CD14-positive monocyte (primary cell): ENCODE data around the gene ZNF160. TPM values are rescaled to one million over a fixed set of nuclear protein-coding genes. Genes with fewer than 3 reads are reported as not detected.
A peak's percentile ranks its signal among the peaks of the same experiment; 100 is the strongest.

Experiments used
- DNase-seq, 3 donors: peaks; one replicate each; pipeline ENCODE4 v3.0.0-alpha.2; 2011 to 2022
- H2AFZ ChIP-seq: 2 replicates; pipeline ENCODE4 v1.6.0; 2012; ENCODE audit warnings: mild to moderate bottlenecking, low read depth, low read length, inconsistent platforms; ENCODE audit not compliant: insufficient read depth, poor library complexity, severe bottlenecking
- H3K27ac ChIP-seq, 2 donors: 1 replicate in 1 of 2; 2 replicates in 1 of 2; pipeline ENCODE4 v1.5.1; 2012 to 2013; ENCODE audit warnings: low read length in 2 of 2, control low read depth in 1 of 2, inconsistent platforms in 1 of 2, low read depth in 1 of 2, mild to moderate bottlenecking in 1 of 2
- H3K27me3 ChIP-seq, 2 donors: one replicate each; pipeline versions ENCODE4 v1.6.0 to v1.6.1; 2011 to 2013; ENCODE audit warnings: low read length in 2 of 2; ENCODE audit not compliant: control insufficient read depth in 2 of 2, insufficient read depth in 2 of 2
- H3K36me3 ChIP-seq, 2 donors: replicated peaks in 1 of 2; 1 replicate in 1 of 2; 2 replicates in 1 of 2; pipeline versions ENCODE4 v1.5.1 to v1.6.1; 2012 to 2013; ENCODE audit warnings: low read length in 2 of 2, control low read depth in 1 of 2, inconsistent platforms in 1 of 2, mild to moderate bottlenecking in 1 of 2; ENCODE audit not compliant: insufficient read depth in 2 of 2, control insufficient read depth in 1 of 2
- H3K4me1 ChIP-seq, 2 donors: 1 replicate in 1 of 2; 2 replicates in 1 of 2; pipeline versions ENCODE4 v1.5.1 to v1.6.1; 2012 to 2013; ENCODE audit warnings: low read length in 2 of 2, control low read depth in 1 of 2, inconsistent platforms in 1 of 2, mild to moderate bottlenecking in 1 of 2, moderate library complexity in 1 of 2; ENCODE audit not compliant: insufficient read depth in 2 of 2, control insufficient read depth in 1 of 2
- H3K4me2 ChIP-seq: replicated peaks from 2 replicates; pipeline ENCODE3; 2012; ENCODE audit warnings: low read length, moderate library complexity, mild to moderate bottlenecking; ENCODE audit not compliant: poor library complexity, severe bottlenecking; ENCODE audit errors: extremely low read depth
- H3K4me3 ChIP-seq, 3 experiments: fragments of 200-600 bp in 1 of 3; sonication (generic) in 1 of 3; replicated peaks in 1 of 3; 1 replicate in 2 of 3; 2 replicates in 1 of 3; pipeline ENCODE4 v1.5.1; 2011 to 2013; ENCODE audit warnings: low read length in 3 of 3, mild to moderate bottlenecking in 3 of 3, control low read depth in 2 of 3, low read depth in 2 of 3, inconsistent platforms in 1 of 3, moderate library complexity in 1 of 3
- H3K79me2 ChIP-seq: 2 replicates; pipeline ENCODE4 v1.6.0; 2012; ENCODE audit warnings: mild to moderate bottlenecking, control low read depth, inconsistent platforms, low read length, moderate library complexity; ENCODE audit not compliant: insufficient read depth
- H3K9ac ChIP-seq: 2 replicates; pipeline ENCODE4 v1.6.0; 2017; ENCODE audit warnings: low read length, mild to moderate bottlenecking; ENCODE audit not compliant: insufficient read depth, poor library complexity, severe bottlenecking
- H3K9me3 ChIP-seq, 2 donors: replicated peaks in 1 of 2; 1 replicate in 1 of 2; 2 replicates in 1 of 2; pipeline versions ENCODE4 v1.5.1 to v1.6.1; 2012 to 2013; ENCODE audit warnings: low read length in 2 of 2, control low read depth in 1 of 2; ENCODE audit not compliant: control insufficient read depth in 1 of 2, insufficient read depth in 1 of 2
- H4K20me1 ChIP-seq: 2 replicates; pipeline ENCODE4 v1.6.0; 2012; ENCODE audit warnings: mild to moderate bottlenecking, low read length, control low read depth, moderate library complexity; ENCODE audit not compliant: insufficient read depth
- H3K27ac Mint-ChIP-seq, 7 donors: one replicate each; pipeline ENCODE4 v1.8.0; 2020; ENCODE audit warnings: mild to moderate bottlenecking in 7 of 7, mixed read lengths in 7 of 7, moderate library complexity in 6 of 7, inconsistent platforms in 2 of 7
- H3K27me3 Mint-ChIP-seq, 3 donors: one replicate each; pipeline ENCODE4 v1.8.0; 2021 to 2022; ENCODE audit warnings: low read depth in 3 of 3, mild to moderate bottlenecking in 3 of 3, mixed read lengths in 3 of 3, moderate library complexity in 3 of 3, inconsistent platforms in 1 of 3
- H3K36me3 Mint-ChIP-seq, 2 donors: one replicate each; pipeline ENCODE4 v1.8.0; 2020; ENCODE audit warnings: mixed read lengths in 2 of 2, inconsistent platforms in 1 of 2, mild to moderate bottlenecking in 1 of 2
- H3K4me1 Mint-ChIP-seq: one replicate; pipeline ENCODE4 v1.8.0; 2020; ENCODE audit warnings: mild to moderate bottlenecking, mixed read lengths
- H3K4me3 Mint-ChIP-seq, 2 donors: one replicate each; pipeline ENCODE4 v1.8.0; 2020; ENCODE audit warnings: mild to moderate bottlenecking in 2 of 2, mixed read lengths in 2 of 2, moderate library complexity in 1 of 2
- H3K9me3 Mint-ChIP-seq, 7 donors: one replicate each; pipeline ENCODE4 v1.8.0; 2020 to 2022; ENCODE audit warnings: mixed read lengths in 7 of 7, mild to moderate bottlenecking in 6 of 7, moderate library complexity in 6 of 7, inconsistent platforms in 2 of 7
- CTCF ChIP-seq: fragments of 200-600 bp; IDR thresholded peaks from one replicate; pipeline ENCODE4 v1.8.0; 2022; ENCODE audit warnings: antibody characterized with exemption, mild to moderate bottlenecking
- WGBS: methylation state at CpG from one replicate; pipeline ENCODE4 v1.1.5; 2013; ENCODE audit warnings: missing lambda C conversion rate; ENCODE audit not compliant: insufficient coverage; 5-methylcytosine and 5-hydroxymethylcytosine counted together
- intact Hi-C, 2 donors: fragments of 100-400 bp; cut with micrococcal nuclease; formaldehyde crosslinking; loops; one replicate each; pipeline versions ENCODE4 v1.15.0 to v1.15.1; 2023
- polyA plus RNA-seq, 3 donors: library from polyadenylated mRNA; depleted of rRNA in 1 of 3; unstranded in 2 of 3; stranded (reverse) in 1 of 3; fragments of 300-500 nt in 2 of 3; fragments of >200 nt in 1 of 3; fragmentation: Illumina TruSeq in 2 of 3; gene quantifications; 1 replicate in 2 of 3; 2 replicates in 1 of 3; pipeline ENCODE4 v1.2.3, GENCODE V29; 2012 to 2021

Gene ZNF160
- polyA plus RNA-seq, 3 donors = 6.4 to 24.5 (median 7.7) TPM

DNA sequence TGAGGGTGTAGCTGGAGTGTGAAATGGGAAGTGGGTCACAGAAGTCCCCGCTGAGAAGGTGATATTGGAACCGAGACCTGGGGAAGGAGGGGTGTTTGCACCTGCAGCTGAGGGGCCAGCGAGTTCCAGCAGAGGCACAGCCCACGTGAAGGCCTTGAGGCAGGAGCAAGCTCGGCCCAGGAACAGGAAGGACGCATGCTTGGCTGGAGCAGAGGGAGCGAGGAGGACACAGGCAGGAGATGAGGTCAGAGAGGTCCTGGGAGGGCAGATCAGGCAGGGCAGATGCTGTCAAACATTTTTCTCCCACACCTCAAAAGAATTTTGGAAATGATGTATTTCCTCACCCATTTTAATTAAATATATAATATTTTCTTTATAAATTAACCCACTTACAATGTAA lies 20.2 kb upstream of the ZNF160 start:
- Mint-ChIP-seq H3K9me3 (peaks cover 33 to 89% (median 80%) of the 10 kb centered on the region in 7 donors), H3K4me1 (no peaks in the 10 kb centered on the region), H3K36me3 (peaks cover 0 to 2% of the 10 kb centered on the region in 2 donors), H3K27ac (peak overlapping the region in 1 of 7 donors; percentile 19), H3K4me3 (no peak overlapping the region), H3K27me3 (peaks cover 0 to 2% (median 0%) of the 10 kb centered on the region in 3 donors)
- intact Hi-C loops = no loop called here
- DNase-seq = no peak
- Histone ChIP-seq H3K4me1 (no peaks in the 10 kb centered on the region), H4K20me1 (no peaks in the 10 kb centered on the region), H3K9ac (no peak overlapping the region), H2AFZ (no peak overlapping the region), H3K36me3 (no peaks in the 10 kb centered on the region), H3K27me3 (no peaks in the 10 kb centered on the region), H3K4me2 (no peak overlapping the region), H3K27ac (no peak overlapping the region), H3K79me2 (no peaks in the 10 kb centered on the region), H3K4me3 (no peak overlapping the region), H3K9me3 (peaks cover 51 to 82% of the 10 kb centered on the region in 2 donors)
- no peak for TF ChIP-seq CTCF
- 98% methylated on average over 6 of the region's 7 CpGs for WGBS

DNA sequence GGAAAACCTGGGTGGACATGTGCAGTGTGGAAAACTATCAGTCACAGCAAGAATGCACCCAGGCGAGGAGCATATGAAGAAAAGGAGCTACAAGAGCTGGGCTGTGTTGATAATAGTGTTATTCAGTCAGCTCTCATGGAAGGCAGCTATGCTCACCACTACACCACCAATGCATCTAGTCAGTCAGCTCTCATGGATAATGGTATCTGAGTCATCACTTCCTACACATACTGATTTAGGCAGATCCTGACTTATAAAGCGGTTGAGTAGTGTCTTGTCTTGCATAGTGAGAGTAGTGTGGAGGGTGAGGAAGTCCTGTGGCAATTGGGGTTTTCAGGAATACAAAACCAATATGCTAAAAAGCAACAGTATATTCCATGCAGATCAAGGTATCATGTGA lies 9.1 kb upstream of the ZNF160 start:
- no peaks in the 10 kb centered on the region for H3K36me3 ChIP-seq
- Mint-ChIP-seq H3K4me1 (no peaks in the 10 kb centered on the region), H3K4me3 (no peak overlapping the region), H3K27me3 (peaks cover 0 to under 1% (median 0%) of the 10 kb centered on the region in 3 donors), H3K36me3 (no peaks in the 10 kb centered on the region), H3K9me3 (peaks cover 43 to 82% (median 60%) of the 10 kb centered on the region in 7 donors), H3K27ac (peak overlapping the region in 1 of 7 donors; percentile 32)
- H3K27me3 ChIP-seq = no peaks in the 10 kb centered on the region
- H3K4me3 ChIP-seq = peak overlapping the region in 1 of 3 experiments; percentile 15
- H3K27ac ChIP-seq = no peak overlapping the region
- no peak overlapping the region for H2AFZ ChIP-seq
- no peak for DNase-seq
- no peaks in the 10 kb centered on the region for H4K20me1 ChIP-seq
- TF ChIP-seq CTCF = no peak
- H3K9me3 ChIP-seq = peaks cover 48 to 76% of the 10 kb centered on the region in 2 donors
- no peak overlapping the region for H3K9ac ChIP-seq
- no peak overlapping the region for H3K4me2 ChIP-seq
- no peaks in the 10 kb centered on the region for H3K79me2 ChIP-seq
- no peaks in the 10 kb centered on the region for H3K4me1 ChIP-seq
- WGBS = no CpG with 5 or more reads among the region's 2 CpGs
- intact Hi-C loops = no loop called here
